Astrocyte (in vitro differentiated cells and primary cell): ENCODE measurements around the gene CLCN6.

Experiments used
- EZH2 ChIP-seq: IDR thresholded peaks from 2 replicates; pipeline ENCODE4 v1.6.1; 2012; ENCODE audit warnings: mild to moderate bottlenecking, low read length, inconsistent platforms; ENCODE audit not compliant: insufficient read depth
- TF ChIP-seq, protein P1 (sequence below): IDR thresholded peaks from 2 replicates; pipeline ENCODE4 v1.5.1; 2011; ENCODE audit warnings: low read depth, mild to moderate bottlenecking, inconsistent platforms, low read length, moderate library complexity; ENCODE audit not compliant: insufficient read depth

DNA sequence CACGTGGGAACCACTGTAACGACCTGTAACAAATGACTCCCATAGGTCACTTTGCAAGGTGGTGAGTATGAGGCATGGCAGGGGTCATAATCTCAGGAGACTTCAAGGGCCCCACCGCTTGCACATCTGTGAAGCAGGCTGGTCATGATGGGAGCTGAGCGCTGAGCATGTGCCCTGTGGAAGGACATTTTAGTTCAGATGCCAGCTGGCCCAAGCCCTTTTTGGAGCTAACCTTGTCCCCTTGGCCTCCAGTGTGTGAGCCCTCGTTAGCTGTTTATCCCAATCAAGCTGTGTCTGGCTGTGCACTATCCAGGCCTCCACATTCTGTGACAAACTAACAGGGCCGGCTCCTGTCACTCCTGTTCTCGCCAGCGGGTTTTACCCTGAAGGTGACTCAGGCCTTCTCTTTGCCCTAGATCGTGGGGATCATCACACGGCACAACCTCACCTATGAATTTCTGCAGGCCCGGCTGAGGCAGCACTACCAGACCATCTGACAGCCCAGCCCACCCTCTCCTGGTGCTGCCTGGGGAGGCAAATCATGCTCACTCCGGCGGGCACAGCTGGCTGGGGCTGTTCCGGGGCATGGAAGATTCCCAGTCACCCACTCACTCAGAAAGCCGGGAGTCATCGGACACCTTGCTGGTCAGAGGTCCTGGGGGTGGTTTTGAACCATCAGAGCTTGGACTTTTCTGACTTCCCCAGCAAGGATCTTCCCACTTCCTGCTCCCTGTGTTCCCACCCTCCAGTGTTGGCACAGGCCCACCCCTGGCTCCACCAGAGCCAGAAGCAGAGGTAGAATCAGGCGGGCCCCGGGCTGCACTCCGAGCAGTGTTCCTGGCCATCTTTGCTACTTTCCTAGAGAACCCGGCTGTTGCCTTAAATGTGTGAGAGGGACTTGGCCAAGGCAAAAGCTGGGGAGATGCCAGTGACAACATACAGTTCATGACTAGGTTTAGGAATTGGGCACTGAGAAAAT, 34.0 kb downstream of the CLCN6 start:
- TF ChIP-seq, protein P1, sequence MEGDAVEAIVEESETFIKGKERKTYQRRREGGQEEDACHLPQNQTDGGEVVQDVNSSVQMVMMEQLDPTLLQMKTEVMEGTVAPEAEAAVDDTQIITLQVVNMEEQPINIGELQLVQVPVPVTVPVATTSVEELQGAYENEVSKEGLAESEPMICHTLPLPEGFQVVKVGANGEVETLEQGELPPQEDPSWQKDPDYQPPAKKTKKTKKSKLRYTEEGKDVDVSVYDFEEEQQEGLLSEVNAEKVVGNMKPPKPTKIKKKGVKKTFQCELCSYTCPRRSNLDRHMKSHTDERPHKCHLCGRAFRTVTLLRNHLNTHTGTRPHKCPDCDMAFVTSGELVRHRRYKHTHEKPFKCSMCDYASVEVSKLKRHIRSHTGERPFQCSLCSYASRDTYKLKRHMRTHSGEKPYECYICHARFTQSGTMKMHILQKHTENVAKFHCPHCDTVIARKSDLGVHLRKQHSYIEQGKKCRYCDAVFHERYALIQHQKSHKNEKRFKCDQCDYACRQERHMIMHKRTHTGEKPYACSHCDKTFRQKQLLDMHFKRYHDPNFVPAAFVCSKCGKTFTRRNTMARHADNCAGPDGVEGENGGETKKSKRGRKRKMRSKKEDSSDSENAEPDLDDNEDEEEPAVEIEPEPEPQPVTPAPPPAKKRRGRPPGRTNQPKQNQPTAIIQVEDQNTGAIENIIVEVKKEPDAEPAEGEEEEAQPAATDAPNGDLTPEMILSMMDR, result no peak
- TF ChIP-seq EZH2, result no peak
